Breast epithelium (tissue), 4 donors: Measurements from ENCODE around the gene DOCK6. TPM values are rescaled to one million over a fixed set of nuclear protein-coding genes. Genes with fewer than 3 reads are reported as not detected.

ENCODE experiments used
- DNase-seq, 2 donors: peaks; one replicate each; pipeline ENCODE4 v3.0.0-alpha.2; 2019; ENCODE audit warnings: low spot score in 2 of 2
- H3K27ac ChIP-seq, 2 donors: fragments of 200-600 bp; sonication (generic) in 1 of 2; one replicate each; pipeline ENCODE4 v1.5.1; 2016 to 2019; ENCODE audit warnings: mild to moderate bottlenecking in 1 of 2
- H3K27me3 ChIP-seq, 2 donors: fragments of 200-600 bp; sonication (generic) in 1 of 2; one replicate each; pipeline versions ENCODE4 v1.5.1 to v1.6.0; 2017 to 2019; ENCODE audit warnings: control low read depth in 1 of 2, mild to moderate bottlenecking in 1 of 2
- H3K36me3 ChIP-seq: fragments of 200-600 bp; one replicate; pipeline ENCODE4 v1.5.1; 2019
- H3K4me1 ChIP-seq, 2 donors: fragments of 200-600 bp; sonication (generic); one replicate each; pipeline ENCODE4 v1.5.1; 2016 to 2019; ENCODE audit warnings: control low read depth in 1 of 2
- H3K4me3 ChIP-seq, 3 donors: fragments of 200-600 bp; sonication (generic); 1 replicate in 2 of 3; 2 replicates in 1 of 3; pipeline ENCODE4 v1.5.1; 2016 to 2019; ENCODE audit warnings: mild to moderate bottlenecking in 3 of 3, moderate library complexity in 2 of 3
- H3K9me3 ChIP-seq, 2 donors: fragments of 200-600 bp; sonication (generic) in 1 of 2; one replicate each; pipeline ENCODE4 v1.5.1; 2016 to 2019; ENCODE audit warnings: control low read depth in 1 of 2
- CTCF ChIP-seq, 3 donors: fragments of 450-650 bp; IDR thresholded peaks; one replicate each; pipeline ENCODE4 v1.5.1; 2016 to 2017; ENCODE audit warnings: antibody characterized with exemption in 3 of 3, mild to moderate bottlenecking in 3 of 3, moderate library complexity in 3 of 3
- POLR2A ChIP-seq: fragments of 450-650 bp; IDR thresholded peaks from one replicate; pipeline ENCODE4 v1.6.1; 2016; ENCODE audit warnings: antibody characterized with exemption, mild to moderate bottlenecking, moderate library complexity
- POLR2AphosphoS5 ChIP-seq, 3 donors: sonication (generic); formaldehyde crosslinking; IDR thresholded peaks; one replicate each; pipeline ENCODE4 v1.6.1; 2017; ENCODE audit warnings: antibody characterized with exemption in 3 of 3
- intact Hi-C: fragments of 100-400 bp; cut with DNase I; formaldehyde crosslinking; loops from one replicate; pipeline ENCODE4 v1.15.1; 2023; ENCODE audit warnings: low total_unique reads
- total RNA-seq, 3 donors: library from RNA; depleted of rRNA; stranded (reverse); fragments of >200 nt; gene quantifications; one replicate each; pipeline ENCODE4 v1.1.0, GENCODE V29; 2016

Gene DOCK6
- total RNA-seq, 3 donors from 2014 or later, result 20.9 to 59.3 (median 49.6) TPM

- Histone ChIP-seq H3K36me3 (peaks cover 3% of the 10 kb centered on the region), H3K4me1 (no peaks in the 10 kb centered on the region), H3K27me3 (no peaks in the 10 kb centered on the region), H3K4me3 (no peak within 1 kb of the TSS), H3K27ac (no peak within 1 kb of the TSS), H3K9me3 (peaks cover 0 to 5% of the 10 kb centered on the region in 2 donors)
- intact Hi-C loops, result no loop called here
- no peak for DNase-seq
- TF ChIP-seq POLR2AphosphoS5 (IDR thresholded peaks at IDR 0.05), result no peak
- TF ChIP-seq CTCF (IDR thresholded peaks at IDR 0.05), result no peak
- TF ChIP-seq POLR2A, result no peak
Measured at GRCh38 chr19:11239377-11240000, 22.8 kb downstream of the DOCK6 start, which contains the start of gene ANGPTL8. Gene ANGPTL8, plus strand, starts transcription at chr19:11239619. Its CDS starts 19 bp downstream, at chr19:11239638.

GRCh38 chr19:11238781-11239376, 23.4 kb downstream of the DOCK6 start:
- H3K36me3 ChIP-seq, result peaks cover 3% of the 10 kb centered on the region
- intact Hi-C loops, result no loop called here
- peaks cover 0 to 5% of the 10 kb centered on the region in 2 donors for H3K9me3 ChIP-seq
- TF ChIP-seq POLR2A (no peak), POLR2AphosphoS5 (IDR thresholded peaks at IDR 0.05) (no peak), CTCF (IDR thresholded peaks at IDR 0.05) (no peak)
- no peak overlapping the region for H3K27ac ChIP-seq
- no peaks in the 10 kb centered on the region for H3K27me3 ChIP-seq
- no peak for DNase-seq
- no peak overlapping the region for H3K4me3 ChIP-seq
- no peaks in the 10 kb centered on the region for H3K4me1 ChIP-seq

- H3K27me3 ChIP-seq, result no peaks in the 10 kb centered on the region
- H3K4me1 ChIP-seq, result no peaks in the 10 kb centered on the region
- TF ChIP-seq POLR2AphosphoS5 (IDR thresholded peaks at IDR 0.05) (no peak), POLR2A (no peak), CTCF (IDR thresholded peaks at IDR 0.05) (no peak)
- H3K9me3 ChIP-seq, result peaks cover 0 to 5% of the 10 kb centered on the region in 2 donors
- intact Hi-C loops, result no loop called here
- H3K36me3 ChIP-seq, result peaks cover 3% of the 10 kb centered on the region
- no peak overlapping the region for H3K27ac ChIP-seq
- H3K4me3 ChIP-seq, result no peak overlapping the region
- no peak for DNase-seq
Measured at GRCh38 chr19:11238041-11238440, 24.3 kb downstream of the DOCK6 start.

- Histone ChIP-seq H3K4me3 (no peak overlapping the region), H3K4me1 (no peaks in the 10 kb centered on the region), H3K36me3 (peaks cover 3% of the 10 kb centered on the region), H3K9me3 (peaks cover 0 to 5% of the 10 kb centered on the region in 2 donors), H3K27ac (no peak overlapping the region), H3K27me3 (no peaks in the 10 kb centered on the region)
- TF ChIP-seq POLR2AphosphoS5 (IDR thresholded peaks at IDR 0.05), result no peak
- TF ChIP-seq CTCF (IDR thresholded peaks at IDR 0.05), result no peak
- TF ChIP-seq POLR2A, result no peak
- intact Hi-C loops, result no loop called here
- DNase-seq, result no peak
Measured at GRCh38 chr19:11237321-11237720, 25.0 kb downstream of the DOCK6 start.
